Left lung (tissue), 10 donors: ENCODE results near the gene SLC25A25. TPM values are rescaled to one million over a fixed set of nuclear protein-coding genes. Genes with fewer than 3 reads are reported as not detected.

Source experiments
- ATAC-seq: fragments of 200-7000 bp; cut with Tn5 transposase; one replicate; pipeline ENCODE4 v1.9.1; 2020; ENCODE audit warnings: moderate library complexity
- DNase-seq, 4 donors: peaks; one replicate each; pipeline ENCODE4 v3.0.0-alpha.2; 2013 to 2020
- H3K27ac ChIP-seq, 2 donors: fragments of 200-600 bp; sonication (generic) in 1 of 2; one replicate each; pipeline versions ENCODE4 v1.5.0 to v1.8.0; 2020 to 2021
- H3K27me3 ChIP-seq, 2 donors: fragments of 200-600 bp; sonication (generic) in 1 of 2; one replicate each; pipeline versions ENCODE4 v1.5.0 to v1.8.0; 2020 to 2021
- H3K36me3 ChIP-seq, 2 donors: fragments of 200-600 bp; sonication (generic) in 1 of 2; one replicate each; pipeline versions ENCODE4 v1.5.0 to v1.8.0; 2020 to 2021
- H3K4me1 ChIP-seq, 2 donors: fragments of 200-600 bp; one replicate each; pipeline ENCODE4 v1.8.0; 2021
- H3K4me3 ChIP-seq, 2 donors: fragments of 200-600 bp; sonication (generic) in 1 of 2; one replicate each; pipeline versions ENCODE4 v1.5.0 to v1.8.0; 2020 to 2021; ENCODE audit warnings: mild to moderate bottlenecking in 1 of 2
- H3K9me3 ChIP-seq, 2 donors: fragments of 200-600 bp; sonication (generic) in 1 of 2; one replicate each; pipeline versions ENCODE4 v1.5.0 to v1.8.0; 2020 to 2021
- CTCF ChIP-seq, 2 donors: fragments of 200-600 bp; sonication (generic) in 1 of 2; IDR thresholded peaks; one replicate each; pipeline versions ENCODE4 v1.5.0 to v1.8.0; 2021; ENCODE audit warnings: antibody characterized with exemption in 2 of 2
- intact Hi-C, 2 donors: fragments of 100-400 bp; cut with DNase I; formaldehyde crosslinking; loops; one replicate each; pipeline versions ENCODE4 v1.11.2 to v1.14.2; 2022
- polyA plus RNA-seq, 6 donors: library from polyadenylated mRNA; unstranded; fragments of 120-200 nt; gene quantifications; one replicate each; pipeline ENCODE4 v1.2.1, GENCODE V29; 2013; ENCODE audit not compliant: insufficient read length in 6 of 6
- total RNA-seq, 2 donors: library from RNA; stranded (reverse); fragmentation: NEBNext Ultra II Directional; extraction: Animal tissue kit (Norgen Biotek cat#: 25700); gene quantifications; one replicate each; pipeline ENCODE4 v1.2.1, GENCODE V29; 2021
- donor health status: DM: no; HTN: yes; CAD: no.
- donor health status: DM: no; HTN: no; CAD: no.

SLC25A25 gene
- total and polyA plus RNA-seq, 8 donors, result 9.8 to 21.0 (median 15.4) TPM

- H3K36me3 ChIP-seq, result no peaks in the 10 kb centered on the region
- intact Hi-C loops, result no loop called here
- ATAC-seq (no peak), DNase-seq (peak in 1 of 4 donors; percentile 41)
- H3K27ac ChIP-seq, result no peak overlapping the region
- H3K27me3 ChIP-seq, result no peaks in the 10 kb centered on the region
- H3K4me3 ChIP-seq, result no peak overlapping the region
- peaks cover 0 to 20% of the 10 kb centered on the region in 2 donors for H3K4me1 ChIP-seq
- no peaks in the 10 kb centered on the region for H3K9me3 ChIP-seq
- no peak for TF ChIP-seq CTCF (IDR thresholded peaks at IDR 0.05)
These were observed 74.6 kb downstream of the SLC25A25 start for GRCh38 chr9:128142596-128142995.

- Histone ChIP-seq H3K27ac (peak overlapping the region in 1 of 2 donors; percentile 54), H3K4me1 (peaks cover 0 to 24% of the 10 kb centered on the region in 2 donors), H3K27me3 (no peaks in the 10 kb centered on the region), H3K9me3 (no peaks in the 10 kb centered on the region), H3K4me3 (no peak overlapping the region), H3K36me3 (no peaks in the 10 kb centered on the region)
- ATAC-seq (no peak), DNase-seq (peak in 1 of 4 donors; percentile 64)
- intact Hi-C loops, result no loop called here
- no peak for TF ChIP-seq CTCF (IDR thresholded peaks at IDR 0.05)
These were observed 75.7 kb downstream of the SLC25A25 start for GRCh38 chr9:128143525-128144238.

- Histone ChIP-seq H3K36me3 (no peaks in the 10 kb centered on the region), H3K9me3 (no peaks in the 10 kb centered on the region), H3K27me3 (no peaks in the 10 kb centered on the region), H3K27ac (peak overlapping the region in 1 of 2 donors; percentile 54), H3K4me3 (no peak overlapping the region), H3K4me1 (peaks cover 0 to 32% of the 10 kb centered on the region in 2 donors)
- DNase-seq, result peak in 1 of 4 donors; percentile 65
- intact Hi-C loops, result no loop called here
- ATAC-seq, result no peak
- TF ChIP-seq CTCF (IDR thresholded peaks at IDR 0.05), result no peak
These were observed 76.5 kb downstream of the SLC25A25 start for GRCh38 chr9:128144239-128145181.

- TF ChIP-seq CTCF (IDR thresholded peaks at IDR 0.05), result no peak
- no peak for ATAC-seq
These were observed 77.5 kb downstream of the SLC25A25 start for GRCh38 chr9:128145536-128145935.

GRCh38 chr9:128145951-128146351 is 77.9 kb downstream of the SLC25A25 start:
- intact Hi-C loops, result no loop called here
- Histone ChIP-seq H3K4me3 (no peak overlapping the region), H3K27ac (no peak overlapping the region), H3K36me3 (no peaks in the 10 kb centered on the region), H3K9me3 (no peaks in the 10 kb centered on the region), H3K4me1 (peaks cover 0 to 46% of the 10 kb centered on the region in 2 donors), H3K27me3 (no peaks in the 10 kb centered on the region)
- no peak for TF ChIP-seq CTCF (IDR thresholded peaks at IDR 0.05)
- DNase-seq, result peak in 2 of 4 donors; percentile 44 to 52
- no peak for ATAC-seq

More at GRCh38 chr9:128145536-128145935, 77.5 kb downstream of the SLC25A25 start:
- intact Hi-C loops, result no loop called here
- H3K27me3 ChIP-seq, result no peaks in the 10 kb centered on the region
- peaks cover 0 to 42% of the 10 kb centered on the region in 2 donors for H3K4me1 ChIP-seq
- no peak overlapping the region for H3K4me3 ChIP-seq
- no peaks in the 10 kb centered on the region for H3K9me3 ChIP-seq
- H3K36me3 ChIP-seq, result no peaks in the 10 kb centered on the region
- peak in 2 of 4 donors; percentile 50 to 85 for DNase-seq
- no peak overlapping the region for H3K27ac ChIP-seq
